ENCODE results near the gene FAM53B. TPM values are rescaled to one million over a fixed set of nuclear protein-coding genes. Genes with fewer than 3 reads are reported as not detected.

FAM53B gene
- total RNA-seq, 3 donors from 2014 or later = 12.9 to 19.2 (median 18.2) TPM

DNA sequence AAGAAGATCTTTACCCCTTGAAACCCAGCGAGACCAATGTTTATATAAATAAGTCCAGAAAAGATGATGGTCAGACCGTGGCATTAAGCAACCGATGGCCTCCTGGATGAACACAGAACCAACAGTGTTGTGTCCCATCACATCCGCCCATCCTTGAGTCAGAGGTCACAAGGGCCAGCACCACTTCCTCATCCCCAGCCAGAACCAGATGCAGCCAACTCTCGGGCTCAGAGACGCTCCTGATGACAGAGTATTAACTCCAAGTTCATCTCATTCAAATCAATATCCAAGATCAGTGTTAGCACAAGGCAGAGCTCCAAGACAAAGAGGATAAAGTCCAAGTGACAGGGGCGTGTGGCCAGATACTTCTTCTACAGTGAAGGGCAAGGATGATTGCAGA is 63.5 kb downstream of the FAM53B start:
- Mint-ChIP-seq H3K4me1 (ENCODE audit: low read depth) (peaks cover 88% of the 10 kb centered on the region), H3K4me3 (no peak overlapping the region), H3K27me3 (ENCODE audit: low read depth) (no peaks in the 10 kb centered on the region), H3K36me3 (ENCODE audit: insufficient read depth) (peaks cover 23% of the 10 kb centered on the region), H3K9me3 (no peaks in the 10 kb centered on the region)
- DNase-seq (no peak), ATAC-seq (no peak)

DNA sequence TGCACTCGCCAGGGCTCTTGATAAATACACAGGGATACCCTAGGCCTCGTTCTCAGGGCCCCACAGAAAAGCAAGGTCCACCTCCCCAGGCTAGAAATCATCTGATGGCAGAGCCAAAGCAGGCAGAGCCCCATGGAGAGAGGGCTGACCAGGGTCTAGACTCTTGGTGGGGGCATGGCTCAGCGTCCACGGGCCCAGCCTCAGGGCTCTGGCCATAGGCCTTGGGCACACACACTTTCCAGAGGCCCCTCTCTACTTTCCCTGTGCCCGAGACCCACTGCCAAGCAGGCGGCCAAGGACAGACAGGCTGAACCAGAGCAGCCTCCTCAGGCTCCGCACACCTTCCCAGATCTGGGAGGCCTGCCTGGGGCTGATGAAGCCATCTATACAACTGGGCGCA is 64.8 kb downstream of the FAM53B start:
- H3K36me3 Mint-ChIP-seq (ENCODE audit: insufficient read depth) = peaks cover 23% of the 10 kb centered on the region
- ATAC-seq (no peak), DNase-seq (no peak)
- H3K27me3 Mint-ChIP-seq (ENCODE audit: low read depth) = no peaks in the 10 kb centered on the region
- peak overlapping the region; percentile 64 for H3K4me3 Mint-ChIP-seq
- no peaks in the 10 kb centered on the region for H3K9me3 Mint-ChIP-seq
- peaks cover 90% of the 10 kb centered on the region for H3K4me1 Mint-ChIP-seq (ENCODE audit: low read depth)

DNA sequence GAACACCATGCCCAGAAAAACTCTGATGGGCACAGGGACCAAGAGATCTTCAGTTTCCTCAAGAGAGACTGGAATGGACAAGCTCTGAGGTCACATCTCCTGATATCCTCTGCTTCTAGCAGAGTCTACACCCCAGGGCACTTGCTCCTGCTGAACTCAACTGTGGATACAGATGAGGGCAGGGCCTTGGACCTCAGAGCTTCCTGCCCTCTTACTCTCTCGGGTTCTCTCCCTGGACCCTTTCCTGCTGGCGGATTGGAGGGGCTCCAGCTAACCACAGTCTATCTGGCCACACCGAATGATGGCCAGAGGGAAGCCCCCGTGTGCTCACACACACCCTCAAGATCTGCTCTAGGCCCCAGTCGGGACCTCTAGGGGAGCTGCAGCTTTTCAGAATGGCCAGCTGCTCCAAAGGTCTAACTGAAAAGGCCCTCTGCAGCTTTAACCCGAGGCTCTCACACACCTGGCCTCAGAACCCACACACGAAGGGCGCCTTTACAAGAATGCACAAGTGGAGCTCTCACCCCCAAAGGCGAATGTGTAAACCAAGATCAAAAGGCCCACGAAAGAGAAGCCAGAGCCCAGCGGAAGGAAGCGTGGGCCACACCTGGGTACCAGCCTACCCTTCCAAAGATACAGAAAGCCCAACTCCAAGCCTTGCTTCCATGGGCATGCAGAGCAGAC is 65.5 kb downstream of the FAM53B start:
- H3K9me3 Mint-ChIP-seq = no peaks in the 10 kb centered on the region
- peaks cover 23% of the 10 kb centered on the region for H3K36me3 Mint-ChIP-seq (ENCODE audit: insufficient read depth)
- ATAC-seq = peak; percentile 58 to 63
- no peaks in the 10 kb centered on the region for H3K27me3 Mint-ChIP-seq (ENCODE audit: low read depth)
- H3K4me3 Mint-ChIP-seq = peak overlapping the region; percentile 64
- peaks cover 91% of the 10 kb centered on the region for H3K4me1 Mint-ChIP-seq (ENCODE audit: low read depth)
- peak; percentile 22 for DNase-seq

DNA sequence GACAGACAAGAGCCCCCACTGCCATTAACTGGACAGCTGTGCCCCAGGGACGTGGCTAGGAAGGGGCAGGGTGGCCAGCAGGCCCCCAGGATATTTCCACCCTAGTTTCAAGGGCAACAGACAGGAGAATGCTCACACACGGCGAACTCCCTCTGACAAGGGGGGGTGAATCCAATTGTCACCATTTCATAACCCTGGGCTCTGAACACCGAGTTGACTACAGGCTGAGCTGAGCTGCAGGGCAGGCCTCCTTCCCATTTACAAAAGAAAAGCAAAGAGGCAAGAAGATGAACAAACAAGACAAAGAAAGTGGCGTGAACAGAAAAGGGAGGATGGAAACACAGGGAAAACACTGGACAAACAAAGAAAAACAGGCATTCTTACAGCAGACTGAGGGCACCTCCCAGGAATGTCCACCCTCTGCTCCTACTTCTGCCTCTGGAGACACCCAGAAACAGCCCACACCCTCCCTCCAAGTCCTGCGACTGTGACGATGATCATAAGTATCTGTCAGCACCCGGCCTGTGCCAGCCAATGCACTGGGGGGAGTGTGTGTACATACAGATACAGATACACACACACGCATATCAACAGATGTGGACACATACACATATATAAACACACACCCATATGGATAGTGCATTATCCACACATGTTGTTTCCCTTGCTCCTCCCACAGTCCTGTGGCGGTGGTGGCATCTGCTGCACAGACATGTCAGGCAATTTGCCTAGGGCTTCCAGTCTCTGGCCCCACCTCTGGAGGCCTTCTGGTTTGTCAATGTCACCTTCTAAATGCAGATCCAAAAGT is 66.2 kb downstream of the FAM53B start:
- Mint-ChIP-seq H3K27me3 (ENCODE audit: low read depth) (no peaks in the 10 kb centered on the region), H3K9me3 (no peaks in the 10 kb centered on the region), H3K36me3 (ENCODE audit: insufficient read depth) (peaks cover 23% of the 10 kb centered on the region), H3K4me1 (ENCODE audit: low read depth) (peaks cover 91% of the 10 kb centered on the region), H3K4me3 (peak overlapping the region; percentile 64)
- ATAC-seq (peak; percentile 36 to 46), DNase-seq (no peak)

DNA sequence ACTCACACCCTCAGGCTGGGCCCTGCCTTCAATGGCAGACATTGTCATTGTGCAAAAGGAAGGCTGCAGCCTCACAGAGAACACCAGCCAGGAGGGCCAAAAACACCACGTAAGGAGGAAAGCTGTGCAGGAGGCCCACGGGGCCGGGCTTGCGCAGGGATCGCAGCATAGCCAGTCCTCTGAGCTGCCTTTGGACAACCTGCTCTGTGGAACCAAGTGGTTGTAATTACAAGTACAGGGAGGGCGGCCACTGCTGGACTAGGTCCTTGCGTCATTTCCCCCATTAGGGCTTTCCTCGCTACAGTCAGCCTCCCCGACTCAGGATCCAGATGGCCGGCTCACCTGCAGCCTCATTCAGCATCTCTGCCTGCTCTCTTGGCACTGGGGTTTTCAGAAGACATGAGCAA is 66.9 kb downstream of the FAM53B start:
- DNase-seq (no peak), ATAC-seq (no peak)
- Mint-ChIP-seq H3K36me3 (ENCODE audit: insufficient read depth) (peaks cover 23% of the 10 kb centered on the region), H3K9me3 (no peaks in the 10 kb centered on the region), H3K4me3 (peak overlapping the region; percentile 21), H3K4me1 (ENCODE audit: low read depth) (peaks cover 91% of the 10 kb centered on the region), H3K27me3 (ENCODE audit: low read depth) (no peaks in the 10 kb centered on the region)

DNA sequence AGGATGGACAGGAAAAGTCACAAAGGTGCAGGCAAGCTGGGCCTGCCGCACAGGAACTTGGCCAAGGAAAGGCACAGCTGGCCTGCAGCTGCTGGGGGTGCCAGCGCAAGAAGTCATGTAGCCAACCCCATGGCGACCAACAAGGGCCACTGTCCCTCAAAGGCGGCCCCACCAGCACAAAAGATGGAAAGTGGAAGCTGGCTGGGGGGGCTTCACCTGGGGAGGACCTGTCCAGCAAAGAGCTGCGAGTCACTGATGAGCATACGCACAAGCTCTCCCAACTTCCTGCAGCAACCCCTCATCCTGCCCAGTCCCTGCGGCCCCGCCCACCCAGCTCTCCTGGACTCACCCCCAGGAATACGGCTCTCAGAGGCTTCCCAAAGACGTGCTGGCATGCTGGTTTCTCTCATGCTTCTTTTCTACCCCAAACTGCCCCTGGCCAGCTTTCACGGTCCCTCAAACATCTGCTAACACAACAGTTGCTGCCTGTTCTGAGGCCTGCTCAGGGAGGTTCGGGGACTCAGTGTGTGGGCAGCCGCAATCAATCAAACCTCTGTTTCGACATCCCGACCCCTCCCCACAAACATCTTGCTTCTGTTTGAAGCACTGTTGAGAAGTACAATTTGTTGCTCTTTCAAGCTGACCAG is 67.6 kb downstream of the FAM53B start:
- Mint-ChIP-seq H3K36me3 (ENCODE audit: insufficient read depth) (peaks cover 19% of the 10 kb centered on the region), H3K4me1 (ENCODE audit: low read depth) (peaks cover 97% of the 10 kb centered on the region), H3K4me3 (no peak overlapping the region)

DNA sequence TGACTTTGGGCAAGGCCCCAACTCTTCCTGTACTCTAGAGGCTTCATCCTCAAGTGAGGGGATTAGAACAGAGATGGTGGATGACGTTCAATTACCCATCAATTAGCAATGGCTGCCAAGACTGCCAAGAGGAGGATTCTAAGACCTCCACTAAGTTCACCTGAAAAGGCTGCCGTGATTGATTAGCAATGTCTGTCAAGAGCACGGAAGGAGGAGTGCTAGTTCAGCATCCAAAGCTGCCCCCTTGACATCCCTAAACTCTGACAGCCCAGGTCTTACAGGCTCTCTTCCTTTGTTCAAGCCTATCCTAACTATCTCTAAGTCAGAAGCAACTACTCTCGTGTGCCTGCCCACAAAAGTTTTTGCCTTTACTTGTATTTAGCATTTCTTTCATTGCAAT is 68.4 kb downstream of the FAM53B start:
- no peak for DNase-seq
- Mint-ChIP-seq H3K4me3 (no peak overlapping the region), H3K4me1 (ENCODE audit: low read depth) (peaks cover 100% of the 10 kb centered on the region), H3K27me3 (ENCODE audit: low read depth) (no peaks in the 10 kb centered on the region), H3K36me3 (ENCODE audit: insufficient read depth) (peaks cover 12% of the 10 kb centered on the region), H3K9me3 (no peaks in the 10 kb centered on the region)
- no peak for ATAC-seq

More for the DNA sequence above, 67.6 kb downstream of the FAM53B start:
- H3K27me3 Mint-ChIP-seq (ENCODE audit: low read depth) = no peaks in the 10 kb centered on the region
- DNase-seq (no peak), ATAC-seq (no peak)
- H3K9me3 Mint-ChIP-seq = no peaks in the 10 kb centered on the region

DNA sequence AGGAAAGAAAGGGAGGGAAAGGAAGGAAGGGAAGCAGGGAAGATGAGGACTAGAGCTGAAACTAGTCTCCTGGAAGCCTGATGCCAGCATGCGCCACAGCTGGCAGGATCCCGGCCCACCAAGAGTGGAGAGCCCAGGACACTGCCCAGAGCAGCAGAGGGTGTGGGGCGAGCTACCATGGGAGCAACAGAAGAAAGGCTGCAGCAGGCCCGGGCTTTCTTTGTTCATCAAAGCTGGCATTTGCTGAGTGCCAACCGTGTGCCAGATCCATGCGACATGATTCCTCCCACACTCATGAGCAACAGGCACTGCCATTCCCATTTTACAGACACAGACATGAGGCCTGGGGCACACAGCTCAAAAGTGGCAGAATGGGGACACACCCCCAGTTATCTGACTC is 68.9 kb downstream of the FAM53B start:
- Mint-ChIP-seq H3K9me3 (no peaks in the 10 kb centered on the region), H3K4me1 (ENCODE audit: low read depth) (peaks cover 100% of the 10 kb centered on the region), H3K36me3 (ENCODE audit: insufficient read depth) (peaks cover 6% of the 10 kb centered on the region), H3K4me3 (no peak overlapping the region), H3K27me3 (ENCODE audit: low read depth) (no peaks in the 10 kb centered on the region)
- no peak for ATAC-seq
- DNase-seq = no peak

DNA sequence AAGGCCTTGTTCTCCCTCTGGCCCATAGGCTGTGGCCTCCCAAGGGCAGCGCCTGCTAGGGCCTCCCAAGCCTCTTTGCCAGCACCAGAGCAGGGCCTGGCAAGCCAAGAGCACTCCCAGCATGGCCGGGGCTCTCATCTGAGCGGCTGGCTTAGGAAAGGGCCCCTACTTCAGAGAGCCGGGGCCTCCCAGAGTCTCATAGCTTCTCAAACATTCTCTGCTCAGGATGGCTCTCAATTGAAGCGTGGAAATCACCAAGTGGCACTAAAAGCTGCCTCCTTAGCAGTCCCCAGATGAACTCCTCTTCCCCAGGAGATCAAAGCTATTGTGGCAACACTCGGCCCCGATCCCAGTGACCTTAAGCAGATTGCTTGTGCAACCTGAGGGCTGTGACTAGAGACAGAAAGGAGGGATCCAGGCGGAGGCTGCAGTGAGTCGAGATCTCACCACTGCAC is 69.4 kb downstream of the FAM53B start:
- Mint-ChIP-seq H3K27me3 (ENCODE audit: low read depth) (no peaks in the 10 kb centered on the region), H3K4me1 (ENCODE audit: low read depth) (peaks cover 98% of the 10 kb centered on the region), H3K36me3 (ENCODE audit: insufficient read depth) (peaks cover 3% of the 10 kb centered on the region), H3K4me3 (no peak overlapping the region), H3K9me3 (no peaks in the 10 kb centered on the region)
- no peak for ATAC-seq
- no peak for DNase-seq

DNA sequence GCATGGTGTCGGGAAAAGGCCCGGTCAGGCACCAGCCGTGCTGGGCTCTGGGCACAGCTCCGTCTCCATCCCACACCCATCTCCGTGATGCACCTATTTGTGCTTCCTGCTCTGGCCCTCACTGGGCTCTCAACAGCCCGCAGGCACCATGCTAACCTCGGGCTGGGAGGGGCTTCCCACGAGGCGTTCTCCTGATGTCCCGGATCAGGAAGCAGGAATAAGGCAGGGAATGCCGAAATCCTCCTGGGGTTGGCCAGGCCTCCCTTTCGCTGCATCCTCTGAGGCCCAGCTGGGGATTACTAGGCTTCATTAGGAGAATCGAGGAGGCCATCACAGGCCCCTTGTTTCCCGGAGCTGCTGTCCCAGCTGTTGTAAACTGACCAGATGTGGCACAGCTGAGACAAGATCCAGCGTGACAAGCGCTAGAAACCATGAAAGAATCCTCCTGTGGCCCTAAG is 72.0 kb downstream of the FAM53B start:
- Mint-ChIP-seq H3K9me3 (no peaks in the 10 kb centered on the region), H3K4me3 (no peak overlapping the region), H3K36me3 (ENCODE audit: insufficient read depth) (no peaks in the 10 kb centered on the region), H3K27me3 (ENCODE audit: low read depth) (no peaks in the 10 kb centered on the region), H3K4me1 (ENCODE audit: low read depth) (peaks cover 91% of the 10 kb centered on the region)
- no peak for DNase-seq
- ATAC-seq = no peak

DNA sequence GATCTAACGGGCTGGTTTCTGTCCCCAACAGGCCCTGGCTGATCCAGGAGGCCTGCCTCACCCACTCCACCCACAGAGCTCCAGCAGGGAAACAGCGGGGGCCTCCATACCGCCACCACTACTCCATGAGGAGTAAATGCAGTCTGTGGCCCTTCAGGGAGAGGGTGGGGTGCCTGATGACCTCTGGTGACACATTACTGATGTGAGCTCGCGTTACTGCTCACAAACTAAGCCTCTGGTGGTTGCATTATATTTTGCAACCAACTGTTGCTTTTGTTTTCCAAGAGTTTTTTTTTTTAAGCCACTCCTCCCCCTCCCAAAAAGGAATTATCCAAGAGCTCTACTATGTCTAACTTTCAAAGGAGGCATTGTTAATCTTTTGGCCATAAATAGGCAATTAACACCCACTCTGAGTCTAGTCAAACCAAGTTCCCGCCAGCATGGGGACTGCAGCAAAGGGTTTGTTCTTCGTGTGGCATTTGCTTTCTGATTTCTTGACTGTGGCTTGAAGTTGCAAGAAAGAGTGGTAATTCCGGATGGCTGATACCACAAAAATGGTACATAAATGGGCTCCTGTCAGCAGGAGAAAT is 72.6 kb downstream of the FAM53B start:
- H3K9me3 Mint-ChIP-seq = no peaks in the 10 kb centered on the region
- DNase-seq (no peak), ATAC-seq (peak; percentile 51 to 69)
- H3K4me3 Mint-ChIP-seq = peak overlapping the region; percentile 11
- no peaks in the 10 kb centered on the region for H3K27me3 Mint-ChIP-seq (ENCODE audit: low read depth)
- H3K36me3 Mint-ChIP-seq (ENCODE audit: insufficient read depth) = no peaks in the 10 kb centered on the region
- H3K4me1 Mint-ChIP-seq (ENCODE audit: low read depth) = peaks cover 89% of the 10 kb centered on the region

DNA sequence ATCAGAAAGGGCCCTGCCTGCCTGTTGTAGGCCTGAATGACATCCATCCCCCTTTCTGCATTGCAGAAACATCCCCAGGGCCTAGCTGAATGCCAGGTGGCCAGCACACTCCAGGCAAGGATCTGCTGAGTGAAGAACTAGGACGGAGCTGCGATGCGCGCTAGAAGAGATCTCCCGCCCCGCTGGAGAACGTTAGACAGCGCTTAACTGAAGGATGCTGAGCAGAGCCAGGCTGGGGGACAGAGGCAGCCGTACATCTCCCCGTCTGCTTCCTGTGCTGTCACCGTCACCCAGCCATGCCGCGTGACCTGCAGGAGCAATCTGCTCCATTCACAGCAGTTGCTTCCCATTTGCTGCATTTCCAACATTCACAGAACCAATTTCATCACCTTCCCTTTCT is 73.3 kb downstream of the FAM53B start:
- H3K27me3 Mint-ChIP-seq (ENCODE audit: low read depth) = no peaks in the 10 kb centered on the region
- ATAC-seq (peak; percentile 53 to 56), DNase-seq (no peak)
- no peak overlapping the region for H3K4me3 Mint-ChIP-seq
- H3K36me3 Mint-ChIP-seq (ENCODE audit: insufficient read depth) = no peaks in the 10 kb centered on the region
- H3K9me3 Mint-ChIP-seq = no peaks in the 10 kb centered on the region
- H3K4me1 Mint-ChIP-seq (ENCODE audit: low read depth) = peaks cover 82% of the 10 kb centered on the region

DNA sequence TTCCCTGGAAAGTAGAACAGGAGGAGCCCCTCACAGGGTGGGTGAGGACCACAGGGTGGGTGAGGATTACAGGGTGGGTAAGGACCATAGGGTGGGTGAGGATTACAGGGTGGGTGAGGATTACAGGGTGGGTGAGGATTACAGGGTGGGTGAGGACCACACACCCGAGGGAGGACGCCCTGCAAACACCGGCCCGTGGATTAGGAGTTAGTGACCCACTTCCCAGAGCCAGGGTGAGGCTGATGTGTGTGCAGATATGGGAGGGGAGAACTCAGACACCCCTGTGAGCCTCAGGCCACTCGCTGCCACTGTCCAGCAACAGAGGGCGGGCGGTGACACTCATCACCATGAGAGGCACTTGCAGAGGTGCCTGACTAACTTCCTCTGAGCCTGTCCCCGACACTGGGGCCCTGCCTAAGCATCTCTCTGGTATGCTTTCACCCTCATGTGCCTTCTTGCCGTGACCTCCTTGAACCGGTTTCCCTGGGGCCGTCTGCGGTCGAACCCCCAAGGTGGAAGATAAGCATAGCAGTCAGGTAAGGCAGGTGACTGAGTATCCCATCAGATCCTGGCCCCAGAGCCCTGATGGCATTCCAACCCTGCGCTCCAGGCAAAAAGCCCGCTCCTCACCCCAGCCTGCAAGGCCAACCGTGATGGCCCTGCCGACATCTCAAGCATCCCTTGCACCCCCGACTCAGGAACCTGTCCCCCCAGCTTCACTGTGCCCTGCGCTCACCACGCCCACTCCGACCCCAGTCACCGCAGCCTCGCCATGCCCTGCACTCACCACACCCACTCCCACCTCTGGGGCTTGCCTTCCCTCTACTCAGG is 74.1 kb downstream of the FAM53B start:
- H3K9me3 Mint-ChIP-seq = no peaks in the 10 kb centered on the region
- H3K4me3 Mint-ChIP-seq = no peak overlapping the region
- DNase-seq (no peak), ATAC-seq (no peak)
- no peaks in the 10 kb centered on the region for H3K27me3 Mint-ChIP-seq (ENCODE audit: low read depth)
- peaks cover 79% of the 10 kb centered on the region for H3K4me1 Mint-ChIP-seq (ENCODE audit: low read depth)
- peaks cover 5% of the 10 kb centered on the region for H3K36me3 Mint-ChIP-seq (ENCODE audit: insufficient read depth)

Measured in activated T-cell treated with anti-CD3 and anti-CD28 coated beads, Interleukin-2, amount 50 U/mL, for 4 hours (primary cell).